C1 segment of cervical spinal cord (tissue), 14 donors: ENCODE results near the gene SLC13A3.

ENCODE experiments used
- DNase-seq, 14 donors: peaks; one replicate each; lab custom pipeline; 2025; lab: John Stamatoyannopoulos, UW

Gene SLC13A3

DNA sequence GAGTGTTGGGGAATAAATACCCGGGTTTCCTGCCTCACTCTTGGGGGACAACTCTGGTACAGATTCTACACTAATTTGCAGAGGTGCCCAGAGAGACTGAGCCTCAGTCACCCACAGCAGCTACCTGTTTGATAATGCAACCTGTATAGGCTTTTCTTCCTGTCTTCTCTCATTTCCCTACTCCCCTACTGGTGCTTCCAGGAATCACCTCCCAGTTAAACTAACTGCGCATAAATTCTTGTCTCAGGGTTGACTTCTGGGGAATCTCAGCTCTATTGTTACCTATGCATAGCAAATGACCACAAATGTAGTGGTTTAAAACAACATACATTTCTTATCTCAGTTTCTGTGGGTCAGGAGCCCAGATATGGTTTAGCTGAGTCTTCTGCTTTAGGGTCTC is 112.1 kb downstream of the SLC13A3 start:
- DNase-seq: no peak

DNA sequence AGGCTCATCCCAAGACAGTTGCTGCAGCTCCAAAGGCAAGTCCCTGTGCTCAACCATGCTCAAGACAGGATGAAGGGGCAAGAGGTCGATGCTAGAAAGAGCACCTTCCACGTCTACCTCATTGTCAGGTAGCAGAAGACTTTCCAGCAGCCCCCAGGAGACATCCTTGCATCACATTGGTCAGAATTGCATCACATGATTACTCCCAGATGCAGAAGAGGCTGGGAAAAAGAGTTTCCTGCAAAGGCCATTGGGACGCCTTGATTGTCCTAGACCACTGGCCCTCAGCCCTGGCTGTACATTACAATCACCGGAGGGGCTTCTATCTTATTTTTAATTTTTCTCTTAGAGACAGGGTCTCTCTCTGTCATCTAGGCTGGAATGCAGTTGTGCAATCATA is 120.6 kb downstream of the SLC13A3 start:
- DNase-seq: no peak

- no peak for DNase-seq
These were observed 127.4 kb downstream of the SLC13A3 start for GRCh38 chr20:46523696-46524328.

- DNase-seq: no peak
These were observed 128.2 kb downstream of the SLC13A3 start for GRCh38 chr20:46523108-46523507.

DNA sequence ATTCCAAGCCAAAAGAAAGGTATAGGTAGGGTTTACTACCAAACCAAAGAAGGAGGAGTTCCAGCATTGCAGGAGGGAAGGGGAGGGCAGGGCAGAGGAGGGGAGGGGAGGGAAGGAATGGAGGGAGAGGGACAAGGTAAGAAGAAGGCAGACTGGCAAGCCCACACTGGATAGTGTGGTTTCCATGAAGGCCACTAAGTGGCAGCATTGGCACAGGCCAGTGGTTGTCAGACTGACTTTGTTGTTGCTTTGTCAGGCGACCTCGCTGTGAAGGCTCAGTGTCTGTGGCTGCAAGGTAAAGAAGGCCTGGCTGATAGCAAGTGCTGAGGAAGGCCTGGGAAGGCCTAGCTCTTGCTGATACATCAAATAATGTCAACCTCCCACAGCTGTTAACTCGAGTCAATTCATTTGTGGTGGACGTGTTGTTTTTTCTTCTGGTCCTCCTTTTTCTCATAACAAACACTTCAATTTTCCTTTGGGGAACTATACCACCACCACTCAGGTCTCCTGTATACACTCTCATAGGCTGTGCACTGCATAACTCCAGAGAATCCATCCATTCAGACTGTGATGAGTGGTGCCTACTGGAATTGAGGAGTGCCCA is 130.2 kb downstream of the SLC13A3 start:
- peak in 9 of 14 donors; percentile 1 to 39 (median 13) for DNase-seq

- DNase-seq: no peak
These were observed 130.7 kb downstream of the SLC13A3 start for GRCh38 chr20:46520540-46520939.

DNA sequence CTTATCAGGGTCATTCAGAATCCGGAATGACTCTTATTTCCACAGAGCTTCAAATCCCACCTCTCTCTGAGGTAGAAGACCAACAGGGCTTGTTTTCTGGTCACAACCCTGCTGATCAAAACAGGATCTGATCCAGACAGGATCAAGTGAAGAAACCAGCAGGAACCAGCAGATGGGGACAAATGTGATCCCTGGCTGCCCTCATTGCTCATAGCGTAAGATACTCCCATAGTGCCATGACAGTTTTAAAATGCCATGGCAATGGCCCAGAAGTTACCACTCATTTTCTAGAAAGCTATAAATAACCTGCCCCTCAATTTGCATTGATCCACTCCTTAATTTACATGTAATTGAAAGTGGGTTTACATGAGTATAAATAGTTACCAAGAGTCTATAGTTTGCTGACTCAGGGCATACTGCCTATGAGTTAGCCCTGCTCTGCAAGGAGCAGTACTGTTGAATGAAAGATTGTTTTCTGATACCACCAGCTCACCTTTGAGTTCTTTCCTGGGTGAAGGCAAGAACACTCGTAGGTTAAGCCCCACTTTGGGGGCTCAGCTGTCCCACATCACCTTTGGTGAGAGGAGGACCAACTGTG is 131.7 kb downstream of the SLC13A3 start:
- no peak for DNase-seq

DNA sequence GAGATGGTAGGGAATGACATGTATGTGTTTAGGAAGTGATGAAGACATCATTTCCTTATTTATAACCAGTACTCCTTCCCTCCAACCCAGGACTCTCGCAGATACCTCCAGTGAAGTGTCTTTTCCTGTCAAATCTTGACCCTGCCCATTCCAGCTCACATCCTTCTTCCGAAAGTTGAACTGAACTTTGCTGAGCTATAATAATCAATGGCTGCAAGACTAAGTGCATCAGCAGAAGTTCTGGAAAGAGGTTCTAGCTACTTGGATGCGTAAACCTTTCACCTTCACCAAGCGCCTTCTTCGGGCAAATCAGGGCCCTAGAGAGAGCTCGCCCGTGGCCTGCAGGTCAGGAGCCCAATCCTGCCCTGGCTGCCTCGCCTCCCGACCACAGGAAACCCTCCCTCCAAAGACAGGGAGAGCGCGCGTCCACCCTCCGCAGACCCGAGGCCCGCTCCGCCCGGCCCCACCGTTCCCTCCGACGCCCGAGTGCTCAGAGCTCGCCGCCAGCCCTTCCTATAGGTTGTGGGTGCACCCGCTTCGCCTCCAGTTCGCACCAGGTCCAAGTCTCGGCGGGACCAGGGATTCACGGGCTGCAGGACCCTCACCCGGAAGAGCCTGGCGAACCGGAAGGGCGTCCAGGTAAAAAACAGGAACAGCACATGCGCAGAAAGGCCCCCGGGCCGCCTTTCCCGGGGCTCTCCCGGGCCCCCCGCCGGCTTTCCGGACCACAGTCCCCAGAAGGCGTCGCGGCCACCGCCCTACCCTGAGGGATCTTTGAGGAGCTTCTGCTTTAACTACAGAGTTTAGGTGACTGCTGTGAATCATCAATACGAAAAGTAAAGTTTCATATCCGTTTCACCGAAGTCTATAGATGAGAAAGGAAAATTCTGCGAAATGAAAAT is 138.1 kb downstream of the SLC13A3 start, which contains the start of gene ZNF334:
Gene ZNF334, minus strand, starts transcription at position 617 of the 902 bp plus-strand sequence. CDS start 1,457 bp downstream, outside the sequence.
- DNase-seq: peak in 13 of 14 donors; percentile 4 to 77 (median 33)

- no peak for DNase-seq
These were observed 141.7 kb downstream of the SLC13A3 start for GRCh38 chr20:46509523-46509922.
